Measurements from ENCODE around the gene GALNT12.

DNA sequence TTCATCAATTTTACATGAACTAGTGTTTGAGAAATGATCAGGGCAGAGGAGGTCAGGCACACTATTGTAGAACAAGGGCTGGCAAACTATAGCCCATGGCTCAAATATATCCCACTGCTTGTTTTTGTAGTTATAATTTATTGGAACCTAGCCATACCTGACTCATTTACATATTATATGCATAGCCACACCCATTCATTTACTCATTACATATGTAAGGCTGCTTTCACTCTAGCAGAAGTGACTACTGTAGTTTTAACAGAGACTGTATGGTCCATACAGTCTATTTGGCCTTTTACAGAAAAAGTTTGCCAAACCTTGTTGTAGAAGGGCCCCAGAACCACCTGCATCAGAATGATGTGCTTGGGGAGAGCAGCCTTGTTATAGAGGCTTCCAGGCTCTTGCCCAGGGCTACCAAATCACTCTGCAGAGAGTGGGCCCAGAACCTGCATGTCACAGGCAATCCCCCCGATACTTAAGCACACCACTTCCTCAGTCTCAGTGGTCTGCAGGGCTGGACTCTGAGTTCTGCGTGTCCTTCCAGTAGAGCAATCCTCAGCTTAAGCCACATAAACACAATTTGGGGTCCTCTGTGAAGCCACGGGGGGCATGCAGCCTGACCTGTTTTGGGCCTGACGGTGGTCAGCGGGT, 17.9 kb upstream of the GALNT12 start:
- TF ChIP-seq, protein P1, sequence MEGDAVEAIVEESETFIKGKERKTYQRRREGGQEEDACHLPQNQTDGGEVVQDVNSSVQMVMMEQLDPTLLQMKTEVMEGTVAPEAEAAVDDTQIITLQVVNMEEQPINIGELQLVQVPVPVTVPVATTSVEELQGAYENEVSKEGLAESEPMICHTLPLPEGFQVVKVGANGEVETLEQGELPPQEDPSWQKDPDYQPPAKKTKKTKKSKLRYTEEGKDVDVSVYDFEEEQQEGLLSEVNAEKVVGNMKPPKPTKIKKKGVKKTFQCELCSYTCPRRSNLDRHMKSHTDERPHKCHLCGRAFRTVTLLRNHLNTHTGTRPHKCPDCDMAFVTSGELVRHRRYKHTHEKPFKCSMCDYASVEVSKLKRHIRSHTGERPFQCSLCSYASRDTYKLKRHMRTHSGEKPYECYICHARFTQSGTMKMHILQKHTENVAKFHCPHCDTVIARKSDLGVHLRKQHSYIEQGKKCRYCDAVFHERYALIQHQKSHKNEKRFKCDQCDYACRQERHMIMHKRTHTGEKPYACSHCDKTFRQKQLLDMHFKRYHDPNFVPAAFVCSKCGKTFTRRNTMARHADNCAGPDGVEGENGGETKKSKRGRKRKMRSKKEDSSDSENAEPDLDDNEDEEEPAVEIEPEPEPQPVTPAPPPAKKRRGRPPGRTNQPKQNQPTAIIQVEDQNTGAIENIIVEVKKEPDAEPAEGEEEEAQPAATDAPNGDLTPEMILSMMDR (IDR thresholded peaks at IDR 0.05 in 2 of 3, conservative IDR thresholded peaks at IDR 0.05 in 1 of 3; ENCODE audit: borderline replicate concordance in 1 of 3, insufficient read depth in 1 of 3, low read depth in 2 of 3, low read length in 2 of 3), result no peak
- TF ChIP-seq POLR2A (IDR thresholded peaks at IDR 0.05; ENCODE audit: borderline replicate concordance, extremely low read depth, insufficient read depth, insufficient read length) (no peak), EZH2 (IDR thresholded peaks at IDR 0.05) (no peak), ZFX (IDR thresholded peaks at IDR 0.05) (no peak), EZH2phosphoT487 (IDR thresholded peaks at IDR 0.05; ENCODE audit: borderline replicate concordance) (no peak), YY1 (IDR thresholded peaks at IDR 0.05; ENCODE audit: extremely low read depth, insufficient replicate concordance, low read depth, low read length) (no peak)
- TF ChIP-seq, protein P2, sequence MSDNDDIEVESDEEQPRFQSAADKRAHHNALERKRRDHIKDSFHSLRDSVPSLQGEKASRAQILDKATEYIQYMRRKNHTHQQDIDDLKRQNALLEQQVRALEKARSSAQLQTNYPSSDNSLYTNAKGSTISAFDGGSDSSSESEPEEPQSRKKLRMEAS (IDR thresholded peaks at IDR 0.05), result no peak
- TF ChIP-seq, protein P3, sequence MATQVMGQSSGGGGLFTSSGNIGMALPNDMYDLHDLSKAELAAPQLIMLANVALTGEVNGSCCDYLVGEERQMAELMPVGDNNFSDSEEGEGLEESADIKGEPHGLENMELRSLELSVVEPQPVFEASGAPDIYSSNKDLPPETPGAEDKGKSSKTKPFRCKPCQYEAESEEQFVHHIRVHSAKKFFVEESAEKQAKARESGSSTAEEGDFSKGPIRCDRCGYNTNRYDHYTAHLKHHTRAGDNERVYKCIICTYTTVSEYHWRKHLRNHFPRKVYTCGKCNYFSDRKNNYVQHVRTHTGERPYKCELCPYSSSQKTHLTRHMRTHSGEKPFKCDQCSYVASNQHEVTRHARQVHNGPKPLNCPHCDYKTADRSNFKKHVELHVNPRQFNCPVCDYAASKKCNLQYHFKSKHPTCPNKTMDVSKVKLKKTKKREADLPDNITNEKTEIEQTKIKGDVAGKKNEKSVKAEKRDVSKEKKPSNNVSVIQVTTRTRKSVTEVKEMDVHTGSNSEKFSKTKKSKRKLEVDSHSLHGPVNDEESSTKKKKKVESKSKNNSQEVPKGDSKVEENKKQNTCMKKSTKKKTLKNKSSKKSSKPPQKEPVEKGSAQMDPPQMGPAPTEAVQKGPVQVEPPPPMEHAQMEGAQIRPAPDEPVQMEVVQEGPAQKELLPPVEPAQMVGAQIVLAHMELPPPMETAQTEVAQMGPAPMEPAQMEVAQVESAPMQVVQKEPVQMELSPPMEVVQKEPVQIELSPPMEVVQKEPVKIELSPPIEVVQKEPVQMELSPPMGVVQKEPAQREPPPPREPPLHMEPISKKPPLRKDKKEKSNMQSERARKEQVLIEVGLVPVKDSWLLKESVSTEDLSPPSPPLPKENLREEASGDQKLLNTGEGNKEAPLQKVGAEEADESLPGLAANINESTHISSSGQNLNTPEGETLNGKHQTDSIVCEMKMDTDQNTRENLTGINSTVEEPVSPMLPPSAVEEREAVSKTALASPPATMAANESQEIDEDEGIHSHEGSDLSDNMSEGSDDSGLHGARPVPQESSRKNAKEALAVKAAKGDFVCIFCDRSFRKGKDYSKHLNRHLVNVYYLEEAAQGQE (IDR thresholded peaks at IDR 0.05; ENCODE audit: low read depth), result no peak
